Neuronal stem cell (in vitro differentiated cells): ENCODE results near the gene RASA3.

Experiments used
- DNase-seq: peaks from one replicate; pipeline ENCODE4 v3.0.0-alpha.2; 2013; ENCODE audit warnings: low spot score
- H2AFZ ChIP-seq: one replicate; pipeline ENCODE4 v1.6.1; 2013; ENCODE audit warnings: mild to moderate bottlenecking, low read length, inconsistent platforms
- H2AK5ac ChIP-seq: 2 replicates; pipeline ENCODE4 v1.6.1; 2013; ENCODE audit warnings: low read depth, mild to moderate bottlenecking, inconsistent platforms, low read length, moderate library complexity, mixed read lengths
- H2BK120ac ChIP-seq: 2 replicates; pipeline ENCODE4 v1.6.1; 2013; ENCODE audit warnings: low read depth, mild to moderate bottlenecking, inconsistent platforms, low read length, moderate library complexity, mixed read lengths
- H2BK12ac ChIP-seq: one replicate; pipeline ENCODE4 v1.6.1; 2013; ENCODE audit warnings: low read length, inconsistent platforms
- H2BK15ac ChIP-seq: 2 replicates; pipeline ENCODE4 v1.6.1; 2013; ENCODE audit warnings: mild to moderate bottlenecking, low read length, inconsistent platforms, mixed read lengths
- H2BK5ac ChIP-seq: one replicate; pipeline ENCODE4 v1.6.1; 2013; ENCODE audit warnings: inconsistent platforms, mild to moderate bottlenecking, low read length, moderate library complexity
- H3K14ac ChIP-seq: one replicate; pipeline ENCODE4 v1.6.1; 2013; ENCODE audit warnings: low read length, inconsistent platforms
- H3K18ac ChIP-seq: 2 replicates; pipeline ENCODE4 v1.6.1; 2013; ENCODE audit warnings: low read length, inconsistent platforms
- H3K23ac ChIP-seq: 2 replicates; pipeline ENCODE4 v1.6.1; 2013; ENCODE audit warnings: low read depth, mild to moderate bottlenecking, mixed read lengths, low read length, inconsistent platforms; ENCODE audit not compliant: poor library complexity
- H3K27ac ChIP-seq: replicated peaks from 3 replicates; pipeline ENCODE4 v1.5.1; 2013; ENCODE audit warnings: low read length, inconsistent platforms
- H3K27me3 ChIP-seq, 3 experiments: 2 replicates each; pipeline ENCODE4 v1.6.1; 2013; ENCODE audit warnings: low read length in 3 of 3, mild to moderate bottlenecking in 2 of 3, inconsistent platforms in 1 of 3, low read depth in 1 of 3, mixed read lengths in 1 of 3, moderate library complexity in 1 of 3; ENCODE audit not compliant: control insufficient read depth in 3 of 3, insufficient read depth in 3 of 3
- H3K36me3 ChIP-seq, 2 donors: replicated peaks in 1 of 2; 2 replicates each; pipeline ENCODE4 v1.6.1; 2013; ENCODE audit warnings: low read length in 2 of 2; ENCODE audit not compliant: control insufficient read depth in 2 of 2, insufficient read depth in 2 of 2
- H3K4ac ChIP-seq: 2 replicates; pipeline ENCODE4 v1.6.1; 2013; ENCODE audit warnings: inconsistent platforms, mild to moderate bottlenecking, low read length, moderate library complexity
- H3K4me1 ChIP-seq, 2 donors: 1 replicate in 1 of 2; 2 replicates in 1 of 2; pipeline ENCODE4 v1.6.1; 2013; ENCODE audit warnings: low read length in 2 of 2, low read depth in 1 of 2; ENCODE audit not compliant: control insufficient read depth in 2 of 2, insufficient read depth in 1 of 2
- H3K4me2 ChIP-seq: one replicate; pipeline ENCODE4 v1.6.1; 2013; ENCODE audit warnings: mild to moderate bottlenecking, low read length, inconsistent platforms; ENCODE audit not compliant: insufficient read depth, poor library complexity, severe bottlenecking
- H3K4me3 ChIP-seq, 2 donors: 2 replicates each; pipeline ENCODE4 v1.5.1; 2013; ENCODE audit warnings: low read length in 2 of 2, mild to moderate bottlenecking in 2 of 2, inconsistent platforms in 1 of 2, moderate library complexity in 1 of 2
- H3K79me1 ChIP-seq: one replicate; pipeline ENCODE4 v1.6.1; 2013; ENCODE audit warnings: low read depth, mild to moderate bottlenecking, inconsistent platforms, low read length, moderate library complexity
- H3K9ac ChIP-seq: one replicate; pipeline ENCODE4 v1.6.1; 2013; ENCODE audit warnings: mild to moderate bottlenecking, low read depth, low read length, inconsistent platforms; ENCODE audit not compliant: poor library complexity
- H3K9me3 ChIP-seq, 2 donors: replicated peaks in 1 of 2; 2 replicates each; pipeline versions ENCODE3 to v1.6.1; 2013; ENCODE audit warnings: low read length in 2 of 2, mild to moderate bottlenecking in 2 of 2, inconsistent platforms in 1 of 2, low read depth in 1 of 2, mixed read lengths in 1 of 2, moderate library complexity in 1 of 2; ENCODE audit not compliant: control insufficient read depth in 2 of 2, insufficient read depth in 1 of 2
- H4K8ac ChIP-seq: one replicate; pipeline ENCODE4 v1.6.1; 2013; ENCODE audit warnings: low read depth, mild to moderate bottlenecking, inconsistent platforms, low read length, moderate library complexity
- H4K91ac ChIP-seq: one replicate; pipeline ENCODE4 v1.6.1; 2013; ENCODE audit warnings: low read length, low read depth, mild to moderate bottlenecking, inconsistent platforms; ENCODE audit not compliant: poor library complexity
- WGBS, 2 donors: extraction: QIAGEN DNeasy Blood & Tissue Kit; methylation state at CpG; one replicate each; pipeline ENCODE4 v1.1.7; 2013; ENCODE audit warnings: missing lambda C conversion rate in 2 of 2, mixed read lengths in 1 of 2; ENCODE audit not compliant: insufficient read length in 2 of 2, insufficient replicate concordance in 1 of 2; ENCODE audit errors: extremely low coverage in 2 of 2; 5-methylcytosine and 5-hydroxymethylcytosine counted together

RASA3 gene

GRCh38 chr13:114004420-114005205 lies 127.8 kb downstream of the RASA3 start:
- WGBS, 2 donors = no CpG with 5 or more reads among the region's 41 CpGs

GRCh38 chr13:114002771-114003321 lies 129.6 kb downstream of the RASA3 start:
- Histone ChIP-seq H3K23ac (peak overlapping the region; percentile 52), H3K9me3 (no peaks in the 10 kb centered on the region), H4K8ac (no peak overlapping the region), H3K4me2 (no peak overlapping the region), H3K36me3 (peaks cover 2 to 35% of the 10 kb centered on the region in 2 donors), H4K91ac (no peak overlapping the region), H3K4me3 (peak overlapping the region in 1 of 2 donors; percentile 14), H3K9ac (no peak overlapping the region), H3K27ac (no peak overlapping the region), H3K4ac (no peak overlapping the region), H2AFZ (no peak overlapping the region), H3K79me1 (no peaks in the 10 kb centered on the region), H2BK15ac (peak overlapping the region; percentile 4), H3K27me3 (no peaks in the 10 kb centered on the region), H3K14ac (peak overlapping the region; percentile 0), H3K18ac (peak overlapping the region; percentile 28), H2BK12ac (peak overlapping the region; percentile 59), H2AK5ac (no peak overlapping the region), H2BK120ac (no peak overlapping the region), H2BK5ac (peak overlapping the region; percentile 94), H3K4me1 (peaks cover 0 to 2% of the 10 kb centered on the region in 2 donors)
- no peak for DNase-seq
- WGBS, 2 donors = no CpG with 5 or more reads among the region's 24 CpGs

More at GRCh38 chr13:114004420-114005205, 127.8 kb downstream of the RASA3 start:
- Histone ChIP-seq H2AK5ac (no peak overlapping the region), H3K4me3 (no peak overlapping the region), H3K4me1 (peaks cover 0 to 2% of the 10 kb centered on the region in 2 donors), H3K27ac (no peak overlapping the region), H3K36me3 (peaks cover 2 to 30% of the 10 kb centered on the region in 2 donors), H4K8ac (no peak overlapping the region), H2BK5ac (no peak overlapping the region), H2BK12ac (no peak overlapping the region), H2AFZ (no peak overlapping the region), H3K14ac (no peak overlapping the region), H2BK120ac (no peak overlapping the region), H3K27me3 (no peaks in the 10 kb centered on the region), H4K91ac (no peak overlapping the region), H3K18ac (peak overlapping the region; percentile 24), H2BK15ac (no peak overlapping the region), H3K4me2 (no peak overlapping the region), H3K9me3 (no peaks in the 10 kb centered on the region), H3K4ac (no peak overlapping the region), H3K9ac (no peak overlapping the region), H3K79me1 (no peaks in the 10 kb centered on the region), H3K23ac (no peak overlapping the region)
- no peak for DNase-seq

GRCh38 chr13:114002009-114002544 lies 130.3 kb downstream of the RASA3 start:
- WGBS, 2 donors = no CpG with 5 or more reads among the region's 27 CpGs
- H3K27me3 ChIP-seq = no peaks in the 10 kb centered on the region
- H4K8ac ChIP-seq = no peak overlapping the region
- H2AFZ ChIP-seq = no peak overlapping the region
- H3K4me1 ChIP-seq = peaks cover 0 to 2% of the 10 kb centered on the region in 2 donors
- no peak overlapping the region for H2BK120ac ChIP-seq
- H3K4ac ChIP-seq = peak overlapping the region; percentile 37
- H3K79me1 ChIP-seq = no peaks in the 10 kb centered on the region
- H3K27ac ChIP-seq = no peak overlapping the region
- H3K9ac ChIP-seq = no peak overlapping the region
- H4K91ac ChIP-seq = no peak overlapping the region
- DNase-seq = no peak
- no peak overlapping the region for H3K4me3 ChIP-seq
- peaks cover 2 to 41% of the 10 kb centered on the region in 2 donors for H3K36me3 ChIP-seq
- peak overlapping the region; percentile 95 for H2AK5ac ChIP-seq
- no peak overlapping the region for H3K23ac ChIP-seq
- peak overlapping the region; percentile 75 for H2BK5ac ChIP-seq
- no peak overlapping the region for H3K14ac ChIP-seq
- no peak overlapping the region for H3K18ac ChIP-seq
- no peak overlapping the region for H2BK12ac ChIP-seq
- H3K9me3 ChIP-seq = no peaks in the 10 kb centered on the region
- no peak overlapping the region for H2BK15ac ChIP-seq
- H3K4me2 ChIP-seq = no peak overlapping the region
